ENCODE data around the gene GCH1. TPM values are rescaled to one million over a fixed set of nuclear protein-coding genes. Genes with fewer than 3 reads are reported as not detected.

GCH1 gene
- total and polyA plus RNA-seq, 2 donors, result 16.4 to 22.5 TPM

GRCh38 chr14:54857830-54858269, 44.8 kb downstream of the GCH1 start:
- DNase-seq (ENCODE audit: low read depth in 6 of 9, low spot score in 9 of 9), result no peak
- Histone ChIP-seq H3K27me3 (ENCODE audit: control insufficient read depth in 2 of 2, insufficient read depth in 1 of 2, low read length in 1 of 2) (no peaks in the 10 kb centered on the region), H3K27ac (ENCODE audit: low read depth in 1 of 2, low read length in 1 of 2) (no peak overlapping the region), H3K36me3 (ENCODE audit: control insufficient read depth in 2 of 2, insufficient read depth in 2 of 2, low read length in 1 of 2) (no peaks in the 10 kb centered on the region), H3K4me1 (ENCODE audit: control insufficient read depth in 2 of 2, insufficient read depth in 2 of 2, low read length in 2 of 2) (peaks cover 0 to 3% of the 10 kb centered on the region in 2 donors), H3K9me3 (ENCODE audit: control insufficient read depth in 2 of 2, insufficient read depth in 1 of 2, low read length in 1 of 2) (no peaks in the 10 kb centered on the region), H3K4me3 (ENCODE audit: low read length in 2 of 2) (no peak overlapping the region)
- 100% methylated on average over 1 of the region's 1 CpG for WGBS

DNA sequence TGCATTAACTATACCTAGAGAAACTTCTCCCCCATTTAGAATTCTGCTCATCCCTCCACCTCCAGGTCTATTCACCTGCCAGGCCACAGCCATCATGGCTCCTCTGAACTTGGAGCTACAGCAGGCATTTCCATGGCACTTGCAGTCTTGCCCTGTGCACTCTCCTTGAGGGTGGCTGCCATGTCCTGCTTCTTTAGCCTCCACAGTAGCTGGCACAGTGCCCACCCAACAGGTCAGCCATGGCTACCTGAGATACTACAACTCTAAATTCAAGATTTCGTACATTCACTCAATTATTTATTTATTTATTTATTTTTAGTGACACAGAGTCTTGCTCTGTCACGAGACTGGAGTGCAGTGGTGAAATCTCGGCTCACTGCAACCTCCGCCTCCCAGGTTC, 46.5 kb downstream of the GCH1 start:
- H3K9me3 ChIP-seq (ENCODE audit: control insufficient read depth in 2 of 2, insufficient read depth in 1 of 2, low read length in 1 of 2), result no peaks in the 10 kb centered on the region
- H3K4me3 ChIP-seq (ENCODE audit: low read length in 2 of 2), result no peak overlapping the region
- no peaks in the 10 kb centered on the region for H3K27me3 ChIP-seq (ENCODE audit: control insufficient read depth in 2 of 2, insufficient read depth in 1 of 2, low read length in 1 of 2)
- H3K4me1 ChIP-seq (ENCODE audit: control insufficient read depth in 2 of 2, insufficient read depth in 2 of 2, low read length in 2 of 2), result peaks cover 0 to 3% of the 10 kb centered on the region in 2 donors
- WGBS, result 99% methylated on average over 4 of the region's 4 CpGs
- H3K36me3 ChIP-seq (ENCODE audit: control insufficient read depth in 2 of 2, insufficient read depth in 2 of 2, low read length in 1 of 2), result no peaks in the 10 kb centered on the region
- no peak overlapping the region for H3K27ac ChIP-seq (ENCODE audit: low read depth in 1 of 2, low read length in 1 of 2)
- DNase-seq (ENCODE audit: low read depth in 6 of 9, low spot score in 9 of 9), result no peak

DNA sequence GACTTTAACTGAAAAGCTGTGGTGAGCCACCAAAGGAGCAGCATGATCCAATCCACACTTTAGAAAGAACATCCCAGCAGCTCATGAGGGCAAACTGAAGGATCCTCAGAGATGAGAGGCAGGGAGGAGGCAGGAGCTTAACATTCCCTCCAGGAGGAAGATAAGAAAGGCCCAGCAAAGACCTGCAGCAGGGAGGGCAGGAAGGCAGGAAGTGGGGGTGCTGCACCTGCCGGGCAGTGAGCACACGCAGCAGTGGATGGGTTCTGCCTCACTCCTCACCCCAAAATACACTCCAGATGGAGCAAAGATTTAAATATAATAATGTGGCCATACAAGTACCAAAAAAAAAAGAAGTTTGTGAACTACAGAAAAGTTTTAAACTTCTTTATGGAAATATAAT, 48.4 kb downstream of the GCH1 start:
- WGBS, result 9% methylated on average over 2 of the region's 2 CpGs
- H3K27me3 ChIP-seq (ENCODE audit: control insufficient read depth in 2 of 2, insufficient read depth in 1 of 2, low read length in 1 of 2), result no peaks in the 10 kb centered on the region
- no peak for DNase-seq (ENCODE audit: low read depth in 6 of 9, low spot score in 9 of 9)
- H3K36me3 ChIP-seq (ENCODE audit: control insufficient read depth in 2 of 2, insufficient read depth in 2 of 2, low read length in 1 of 2), result no peaks in the 10 kb centered on the region
- H3K27ac ChIP-seq (ENCODE audit: low read depth in 1 of 2, low read length in 1 of 2), result peak overlapping the region in 1 of 2 donors; percentile 2
- H3K4me3 ChIP-seq (ENCODE audit: low read length in 2 of 2), result no peak overlapping the region
- no peaks in the 10 kb centered on the region for H3K9me3 ChIP-seq (ENCODE audit: control insufficient read depth in 2 of 2, insufficient read depth in 1 of 2, low read length in 1 of 2)
- H3K4me1 ChIP-seq (ENCODE audit: control insufficient read depth in 2 of 2, insufficient read depth in 2 of 2, low read length in 2 of 2), result peaks cover 0 to 3% of the 10 kb centered on the region in 2 donors

GRCh38 chr14:54853339-54853738, 49.3 kb downstream of the GCH1 start:
- Histone ChIP-seq H3K9me3 (ENCODE audit: control insufficient read depth in 2 of 2, insufficient read depth in 1 of 2, low read length in 1 of 2) (no peaks in the 10 kb centered on the region), H3K27ac (ENCODE audit: low read depth in 1 of 2, low read length in 1 of 2) (no peak overlapping the region), H3K36me3 (ENCODE audit: control insufficient read depth in 2 of 2, insufficient read depth in 2 of 2, low read length in 1 of 2) (no peaks in the 10 kb centered on the region), H3K4me1 (ENCODE audit: control insufficient read depth in 2 of 2, insufficient read depth in 2 of 2, low read length in 2 of 2) (peaks cover 0 to 3% of the 10 kb centered on the region in 2 donors), H3K4me3 (ENCODE audit: low read length in 2 of 2) (no peak overlapping the region), H3K27me3 (ENCODE audit: control insufficient read depth in 2 of 2, insufficient read depth in 1 of 2, low read length in 1 of 2) (no peaks in the 10 kb centered on the region)
- WGBS, result over 99% methylated on average over 3 of the region's 3 CpGs
- DNase-seq (ENCODE audit: low read depth in 6 of 9, low spot score in 9 of 9), result no peak

- 94% methylated on average over 3 of the region's 3 CpGs for WGBS
- peaks cover 0 to 3% of the 10 kb centered on the region in 2 donors for H3K4me1 ChIP-seq (ENCODE audit: control insufficient read depth in 2 of 2, insufficient read depth in 2 of 2, low read length in 2 of 2)
- H3K4me3 ChIP-seq (ENCODE audit: low read length in 2 of 2), result no peak overlapping the region
- no peaks in the 10 kb centered on the region for H3K9me3 ChIP-seq (ENCODE audit: control insufficient read depth in 2 of 2, insufficient read depth in 1 of 2, low read length in 1 of 2)
- no peak for DNase-seq (ENCODE audit: low read depth in 6 of 9, low spot score in 9 of 9)
- no peak overlapping the region for H3K27ac ChIP-seq (ENCODE audit: low read depth in 1 of 2, low read length in 1 of 2)
- no peaks in the 10 kb centered on the region for H3K36me3 ChIP-seq (ENCODE audit: control insufficient read depth in 2 of 2, insufficient read depth in 2 of 2, low read length in 1 of 2)
- no peaks in the 10 kb centered on the region for H3K27me3 ChIP-seq (ENCODE audit: control insufficient read depth in 2 of 2, insufficient read depth in 1 of 2, low read length in 1 of 2)
Observed at GRCh38 chr14:54852215-54852614, 50.4 kb downstream of the GCH1 start.

GRCh38 chr14:54848910-54849309, 53.7 kb downstream of the GCH1 start:
- WGBS, result 97% methylated on average over 1 of the region's 1 CpG

GRCh38 chr14:54845641-54846040, 57.0 kb downstream of the GCH1 start:
- Histone ChIP-seq H3K9me3 (ENCODE audit: control insufficient read depth in 2 of 2, insufficient read depth in 1 of 2, low read length in 1 of 2) (no peaks in the 10 kb centered on the region), H3K4me3 (ENCODE audit: low read length in 2 of 2) (no peak overlapping the region), H3K4me1 (ENCODE audit: control insufficient read depth in 2 of 2, insufficient read depth in 2 of 2, low read length in 2 of 2) (no peaks in the 10 kb centered on the region), H3K36me3 (ENCODE audit: control insufficient read depth in 2 of 2, insufficient read depth in 2 of 2, low read length in 1 of 2) (peaks cover 0 to 8% of the 10 kb centered on the region in 2 donors), H3K27me3 (ENCODE audit: control insufficient read depth in 2 of 2, insufficient read depth in 1 of 2, low read length in 1 of 2) (no peaks in the 10 kb centered on the region), H3K27ac (ENCODE audit: low read depth in 1 of 2, low read length in 1 of 2) (no peak overlapping the region)
- 98% methylated on average over 7 of the region's 7 CpGs for WGBS
- DNase-seq (ENCODE audit: low read depth in 6 of 9, low spot score in 9 of 9), result no peak

More at GRCh38 chr14:54848910-54849309, 53.7 kb downstream of the GCH1 start:
- Histone ChIP-seq H3K27ac (ENCODE audit: low read depth in 1 of 2, low read length in 1 of 2) (no peak overlapping the region), H3K36me3 (ENCODE audit: control insufficient read depth in 2 of 2, insufficient read depth in 2 of 2, low read length in 1 of 2) (no peaks in the 10 kb centered on the region), H3K4me1 (ENCODE audit: control insufficient read depth in 2 of 2, insufficient read depth in 2 of 2, low read length in 2 of 2) (no peaks in the 10 kb centered on the region), H3K27me3 (ENCODE audit: control insufficient read depth in 2 of 2, insufficient read depth in 1 of 2, low read length in 1 of 2) (no peaks in the 10 kb centered on the region), H3K4me3 (ENCODE audit: low read length in 2 of 2) (no peak overlapping the region), H3K9me3 (ENCODE audit: control insufficient read depth in 2 of 2, insufficient read depth in 1 of 2, low read length in 1 of 2) (no peaks in the 10 kb centered on the region)
- no peak for DNase-seq (ENCODE audit: low read depth in 6 of 9, low spot score in 9 of 9)

- no peaks in the 10 kb centered on the region for H3K9me3 ChIP-seq (ENCODE audit: control insufficient read depth in 2 of 2, insufficient read depth in 1 of 2, low read length in 1 of 2)
- 96% methylated on average over 2 of the region's 2 CpGs for WGBS
Observed at GRCh38 chr14:54844479-54844878, 58.1 kb downstream of the GCH1 start.

DNA sequence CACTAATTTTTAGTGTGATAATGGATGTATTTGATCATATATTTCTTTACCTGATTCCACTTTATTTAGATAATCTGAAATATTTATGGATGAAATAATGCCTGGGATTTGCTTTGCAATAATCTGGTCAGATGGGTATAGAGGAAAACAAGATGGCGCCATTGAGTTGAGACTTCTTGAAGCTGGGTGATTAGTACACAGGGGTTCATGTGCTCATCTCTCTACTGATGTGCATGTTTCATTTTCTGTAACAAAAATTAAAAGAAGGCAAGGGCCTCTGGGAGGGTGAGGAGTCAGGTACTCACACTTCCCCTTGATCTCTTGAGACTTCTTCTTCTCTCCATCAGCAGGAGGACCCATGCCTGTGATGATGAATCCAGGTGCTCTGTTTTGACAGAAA, 61.8 kb downstream of the GCH1 start:
- H3K4me1 ChIP-seq (ENCODE audit: control insufficient read depth in 2 of 2, insufficient read depth in 2 of 2, low read length in 2 of 2), result peaks cover 0 to 2% of the 10 kb centered on the region in 2 donors
- peaks cover 0 to 8% of the 10 kb centered on the region in 2 donors for H3K36me3 ChIP-seq (ENCODE audit: control insufficient read depth in 2 of 2, insufficient read depth in 2 of 2, low read length in 1 of 2)
- no peaks in the 10 kb centered on the region for H3K27me3 ChIP-seq (ENCODE audit: control insufficient read depth in 2 of 2, insufficient read depth in 1 of 2, low read length in 1 of 2)
- no peak for DNase-seq (ENCODE audit: low read depth in 6 of 9, low spot score in 9 of 9)
- 96% methylated on average over 1 of the region's 1 CpG for whole genome bisulfite sequencing
- no peak overlapping the region for H3K4me3 ChIP-seq (ENCODE audit: low read length in 2 of 2)
- no peaks in the 10 kb centered on the region for H3K9me3 ChIP-seq (ENCODE audit: control insufficient read depth in 2 of 2, insufficient read depth in 1 of 2, low read length in 1 of 2)
- no peak overlapping the region for H3K27ac ChIP-seq (ENCODE audit: low read depth in 1 of 2, low read length in 1 of 2)

More at GRCh38 chr14:54844479-54844878, 58.1 kb downstream of the GCH1 start:
- Histone ChIP-seq H3K4me1 (ENCODE audit: control insufficient read depth in 2 of 2, insufficient read depth in 2 of 2, low read length in 2 of 2) (peaks cover 0 to 2% of the 10 kb centered on the region in 2 donors), H3K27me3 (ENCODE audit: control insufficient read depth in 2 of 2, insufficient read depth in 1 of 2, low read length in 1 of 2) (no peaks in the 10 kb centered on the region), H3K4me3 (ENCODE audit: low read length in 2 of 2) (no peak overlapping the region), H3K36me3 (ENCODE audit: control insufficient read depth in 2 of 2, insufficient read depth in 2 of 2, low read length in 1 of 2) (peaks cover 0 to 8% of the 10 kb centered on the region in 2 donors), H3K27ac (ENCODE audit: low read depth in 1 of 2, low read length in 1 of 2) (no peak overlapping the region)
- DNase-seq (ENCODE audit: low read depth in 6 of 9, low spot score in 9 of 9), result no peak
